Measurements from ENCODE around the gene METTL13.

DNA sequence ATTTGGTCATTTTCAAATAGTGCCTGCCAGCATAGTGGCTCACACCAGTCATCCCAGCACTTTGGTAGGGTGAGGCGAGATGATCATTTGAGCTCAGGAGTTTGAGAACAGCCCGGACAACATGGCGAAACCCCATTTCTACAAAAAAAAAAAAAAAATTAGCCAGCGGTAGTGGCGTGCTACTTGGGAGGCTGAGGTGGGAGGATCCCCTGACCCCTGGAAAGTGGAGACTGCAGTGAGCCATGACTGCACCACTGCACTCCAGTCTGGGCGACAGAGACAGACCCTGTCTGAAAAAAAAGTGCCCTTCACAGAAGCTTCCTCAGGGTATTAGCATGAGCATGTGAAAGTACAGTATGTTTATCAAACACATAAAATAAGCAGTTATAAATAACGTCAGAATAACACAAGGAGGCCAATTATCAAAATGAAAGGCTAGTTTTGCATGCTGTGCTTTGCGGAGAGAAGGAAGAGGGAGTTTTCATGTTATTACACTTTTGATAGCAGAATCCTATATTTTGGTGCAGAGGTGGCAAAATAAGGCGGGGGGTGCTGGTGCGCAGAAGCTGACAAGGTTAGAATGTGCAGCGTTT, 781 bp upstream of the METTL13 start:
- TF ChIP-seq, protein P1, sequence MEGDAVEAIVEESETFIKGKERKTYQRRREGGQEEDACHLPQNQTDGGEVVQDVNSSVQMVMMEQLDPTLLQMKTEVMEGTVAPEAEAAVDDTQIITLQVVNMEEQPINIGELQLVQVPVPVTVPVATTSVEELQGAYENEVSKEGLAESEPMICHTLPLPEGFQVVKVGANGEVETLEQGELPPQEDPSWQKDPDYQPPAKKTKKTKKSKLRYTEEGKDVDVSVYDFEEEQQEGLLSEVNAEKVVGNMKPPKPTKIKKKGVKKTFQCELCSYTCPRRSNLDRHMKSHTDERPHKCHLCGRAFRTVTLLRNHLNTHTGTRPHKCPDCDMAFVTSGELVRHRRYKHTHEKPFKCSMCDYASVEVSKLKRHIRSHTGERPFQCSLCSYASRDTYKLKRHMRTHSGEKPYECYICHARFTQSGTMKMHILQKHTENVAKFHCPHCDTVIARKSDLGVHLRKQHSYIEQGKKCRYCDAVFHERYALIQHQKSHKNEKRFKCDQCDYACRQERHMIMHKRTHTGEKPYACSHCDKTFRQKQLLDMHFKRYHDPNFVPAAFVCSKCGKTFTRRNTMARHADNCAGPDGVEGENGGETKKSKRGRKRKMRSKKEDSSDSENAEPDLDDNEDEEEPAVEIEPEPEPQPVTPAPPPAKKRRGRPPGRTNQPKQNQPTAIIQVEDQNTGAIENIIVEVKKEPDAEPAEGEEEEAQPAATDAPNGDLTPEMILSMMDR (conservative IDR thresholded peaks at IDR 0.05 in 1 of 2, IDR thresholded peaks at IDR 0.05 in 1 of 2; ENCODE audit: low read depth in 1 of 2, low read length in 2 of 2), result no peak
- no peak for TF ChIP-seq EZH2 (IDR thresholded peaks at IDR 0.05; ENCODE audit: low read length, missing control alignments)
